HCEC 1CT (cell line): ENCODE measurements around the gene RNF125.
A peak's percentile ranks its signal among the peaks of the same experiment; 100 is the strongest.
"Not testable (repeated sequence)": the region's sequence is repeated elsewhere in the genome, so short reads cannot be mapped to it uniquely, and the experiment has no call there.

ENCODE experiments used
- DNase-seq: peaks from one replicate; pipeline ENCODE4 v3.0.0-alpha.2; 2017

The RNF125 gene

DNA sequence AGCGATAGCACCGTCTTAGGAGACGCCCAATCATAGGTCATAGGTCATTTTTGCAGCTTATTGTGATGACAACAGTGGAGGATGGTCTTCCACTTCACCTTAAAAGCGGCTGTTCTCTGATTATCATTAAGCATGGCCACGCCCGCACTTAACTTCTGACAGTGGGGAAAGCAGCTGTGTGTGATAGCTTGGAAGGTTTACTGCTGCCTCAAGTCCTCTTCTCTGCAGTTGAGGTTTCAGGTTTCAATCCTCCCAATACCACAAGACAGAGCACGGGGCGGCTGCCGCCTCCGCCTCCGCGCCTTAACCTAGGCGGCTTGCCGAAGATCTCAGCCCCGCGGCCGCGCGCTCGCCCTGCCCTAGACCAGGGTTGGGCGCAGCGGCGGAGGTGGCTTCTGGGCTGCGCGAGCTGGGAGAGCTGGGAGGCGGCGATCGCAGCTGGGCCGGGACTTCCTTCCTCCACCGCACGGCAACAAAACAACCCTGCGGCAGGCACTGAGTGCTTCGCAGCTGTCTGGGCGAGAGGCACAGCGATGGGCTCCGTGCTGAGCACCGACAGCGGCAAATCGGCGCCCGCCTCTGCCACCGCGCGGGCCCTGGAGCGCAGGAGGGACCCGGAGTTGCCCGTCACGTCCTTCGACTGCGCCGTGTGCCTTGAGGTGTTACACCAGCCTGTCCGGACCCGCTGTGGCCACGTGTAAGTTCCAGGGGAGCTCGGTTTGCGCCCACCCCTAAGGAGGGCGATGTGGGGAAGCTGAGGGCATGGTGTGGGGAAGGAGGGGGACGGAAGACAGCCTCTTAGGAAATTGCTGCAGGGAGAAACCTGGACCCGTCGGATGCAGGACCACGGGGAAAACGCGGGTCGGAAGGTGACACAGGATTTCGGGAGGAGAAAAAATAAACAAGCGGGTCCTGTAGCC is at the start of gene RNF125:
Gene RNF125, plus strand, starts transcription at position 495 of the 920 bp plus-strand sequence. Its CDS starts 39 bp downstream, at position 534.
- DNase-seq = peak; percentile 34

DNA sequence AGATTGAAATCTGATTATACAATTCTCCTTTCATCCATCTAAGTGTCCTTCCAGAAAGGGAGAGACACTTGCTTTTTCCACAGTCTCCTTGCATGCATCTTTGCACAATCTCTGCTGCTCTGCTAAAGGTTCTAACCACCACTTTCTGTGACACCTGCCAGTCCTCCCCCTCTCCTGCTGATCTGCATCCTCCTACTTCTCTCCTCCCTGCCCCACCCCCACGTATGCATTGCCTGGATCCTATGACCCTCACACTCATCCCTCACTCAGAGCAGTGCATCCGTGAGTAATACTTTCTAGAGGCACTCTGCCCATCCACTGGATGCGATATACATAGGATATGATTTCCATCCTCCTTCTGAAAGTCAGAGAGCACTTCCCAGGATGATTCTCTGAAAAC is 48.0 kb upstream of the RNF125 start:
- no peak for DNase-seq

GRCh38 chr18:31973929-31974546 is 44.6 kb upstream of the RNF125 start:
- no peak for DNase-seq

- no peak for DNase-seq
These were observed 42.4 kb upstream of the RNF125 start for GRCh38 chr18:31976242-31976641.

DNA sequence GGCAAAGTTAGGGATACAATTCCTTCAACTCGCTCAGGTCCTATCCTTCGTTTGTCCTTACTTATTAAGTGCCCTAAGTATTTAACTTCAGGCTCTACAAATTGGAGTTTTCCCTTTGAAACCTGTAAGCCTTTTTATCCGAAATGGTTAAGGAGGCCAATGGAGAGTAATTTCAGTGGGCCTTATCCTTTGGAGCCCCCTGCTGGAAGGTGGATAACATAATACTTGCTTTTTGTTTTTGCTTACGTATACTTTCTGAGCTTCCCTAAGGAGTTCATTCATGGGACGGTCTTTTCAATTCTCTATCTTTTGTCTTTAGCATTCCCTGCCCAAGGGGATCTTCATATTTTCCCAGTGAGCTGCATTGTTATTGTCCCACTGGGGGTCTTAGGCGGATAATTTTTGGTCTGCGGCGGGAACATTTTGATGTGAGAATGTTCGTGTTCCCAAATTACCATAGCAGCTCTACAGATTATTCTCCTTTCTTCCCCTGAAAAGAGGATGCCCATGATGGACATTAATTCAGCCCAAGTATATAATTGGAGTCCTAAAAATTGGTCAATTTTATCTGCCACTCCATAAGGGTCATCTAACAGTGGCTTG is 41.3 kb upstream of the RNF125 start:
- peak; percentile 8 for DNase-seq

GRCh38 chr18:31978616-31979015 is 40.0 kb upstream of the RNF125 start:
- no peak for DNase-seq

DNA sequence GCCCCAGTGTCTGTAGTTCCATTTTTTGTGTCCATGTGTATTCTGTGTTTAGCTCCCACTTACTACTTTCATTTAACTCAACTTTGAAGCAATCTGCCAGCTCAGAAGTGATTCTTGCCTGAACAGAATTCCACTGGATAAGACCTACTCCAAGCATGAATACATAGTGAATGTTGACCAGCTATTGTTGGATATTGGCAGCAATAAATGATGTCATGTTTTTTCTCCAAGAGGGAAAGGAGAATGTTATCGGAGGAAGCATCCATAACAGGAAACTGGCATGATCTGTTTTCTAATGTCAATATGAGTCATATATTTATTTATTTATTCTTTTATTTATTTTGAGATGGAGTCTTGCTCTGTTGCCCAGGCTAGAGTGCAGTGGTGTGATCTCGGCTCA is 38.9 kb upstream of the RNF125 start:
- DNase-seq = no peak

- no peak for DNase-seq
These were observed 37.8 kb upstream of the RNF125 start for GRCh38 chr18:31980863-31981262.

GRCh38 chr18:31983020-31983419 is 35.6 kb upstream of the RNF125 start:
- no peak for DNase-seq

DNA sequence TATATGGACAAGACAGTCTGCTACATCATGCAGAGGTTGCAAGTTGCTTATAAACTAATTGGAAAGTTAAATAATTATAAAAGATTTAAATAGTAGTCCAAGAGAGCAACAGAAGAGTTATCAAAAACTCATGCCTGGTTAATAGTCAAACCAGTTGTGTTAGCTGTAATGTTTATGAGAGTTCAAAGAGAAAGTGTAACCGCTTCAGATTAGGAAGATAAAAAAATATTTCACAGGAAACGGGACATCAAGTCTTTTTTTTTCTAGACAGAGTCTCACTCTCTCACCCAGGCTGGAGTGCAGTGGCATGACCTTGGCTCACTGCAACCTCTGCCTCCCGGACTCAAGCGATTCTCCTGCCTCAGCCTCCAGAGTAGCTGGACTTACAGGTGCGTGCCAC is 34.6 kb upstream of the RNF125 start:
- no peak for DNase-seq

DNA sequence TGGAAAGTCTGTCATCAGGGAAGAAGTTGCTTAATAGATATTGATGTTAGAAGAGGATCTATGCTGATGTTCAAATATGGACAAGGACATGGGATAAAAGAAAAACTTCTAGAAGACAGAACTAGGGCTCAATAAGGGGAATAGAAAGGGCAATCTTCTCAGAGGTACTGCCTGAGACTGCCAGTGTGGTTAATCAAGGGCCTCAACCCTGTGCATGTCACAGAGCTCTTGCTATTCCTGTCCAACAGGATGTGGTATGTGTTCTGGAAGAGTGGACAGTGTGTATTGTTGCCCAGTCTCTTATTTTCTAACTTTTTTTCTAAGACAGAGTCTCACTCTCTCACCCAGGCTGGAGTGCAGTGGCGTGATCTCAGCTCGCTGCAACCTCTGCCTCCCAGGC is 27.8 kb upstream of the RNF125 start:
- DNase-seq = no peak

GRCh38 chr18:31996007-31996406 is 22.6 kb upstream of the RNF125 start:
- DNase-seq = no peak

- no peak for DNase-seq
These were observed 19.7 kb upstream of the RNF125 start for GRCh38 chr18:31998880-31999412.

DNA sequence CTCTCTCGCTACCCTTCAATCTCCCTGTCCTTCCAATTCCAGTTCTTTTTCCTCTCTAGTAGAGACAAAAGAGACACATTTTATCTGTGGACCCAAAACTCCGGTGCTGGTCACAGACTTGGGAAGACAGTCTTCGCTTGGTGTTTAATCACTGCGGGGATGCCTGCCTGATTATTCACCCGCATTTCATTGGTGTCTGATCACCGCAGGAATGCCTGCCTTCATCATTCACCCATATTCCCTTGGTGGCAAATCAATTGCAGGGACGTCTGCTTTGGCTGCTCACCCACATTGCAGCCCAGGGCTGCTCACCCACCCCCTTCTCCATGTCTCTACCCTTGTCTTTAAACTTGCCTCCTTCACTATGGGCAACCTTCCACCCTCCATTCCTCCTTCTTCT is 17.5 kb upstream of the RNF125 start:
- not testable (repeated sequence) for DNase-seq

DNA sequence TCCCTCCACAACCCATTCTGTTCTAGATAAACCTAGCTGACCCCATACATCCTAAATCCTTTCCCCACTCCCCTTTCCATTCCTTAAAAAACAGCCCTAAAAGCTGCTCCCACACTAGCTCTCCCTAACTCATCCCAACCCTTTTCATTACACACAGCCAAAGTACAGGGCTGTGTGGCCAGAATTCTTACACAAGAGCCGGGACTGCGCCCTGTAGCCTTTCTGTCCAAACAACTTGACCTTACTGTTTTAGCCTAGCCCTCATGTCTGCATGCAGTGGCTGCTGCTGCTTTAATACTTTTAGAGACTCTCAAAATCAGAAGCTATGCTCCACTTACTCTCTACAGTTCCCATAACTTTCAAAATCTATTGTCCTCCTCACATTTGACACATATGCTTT is 14.8 kb upstream of the RNF125 start:
- not testable (repeated sequence) for DNase-seq

DNA sequence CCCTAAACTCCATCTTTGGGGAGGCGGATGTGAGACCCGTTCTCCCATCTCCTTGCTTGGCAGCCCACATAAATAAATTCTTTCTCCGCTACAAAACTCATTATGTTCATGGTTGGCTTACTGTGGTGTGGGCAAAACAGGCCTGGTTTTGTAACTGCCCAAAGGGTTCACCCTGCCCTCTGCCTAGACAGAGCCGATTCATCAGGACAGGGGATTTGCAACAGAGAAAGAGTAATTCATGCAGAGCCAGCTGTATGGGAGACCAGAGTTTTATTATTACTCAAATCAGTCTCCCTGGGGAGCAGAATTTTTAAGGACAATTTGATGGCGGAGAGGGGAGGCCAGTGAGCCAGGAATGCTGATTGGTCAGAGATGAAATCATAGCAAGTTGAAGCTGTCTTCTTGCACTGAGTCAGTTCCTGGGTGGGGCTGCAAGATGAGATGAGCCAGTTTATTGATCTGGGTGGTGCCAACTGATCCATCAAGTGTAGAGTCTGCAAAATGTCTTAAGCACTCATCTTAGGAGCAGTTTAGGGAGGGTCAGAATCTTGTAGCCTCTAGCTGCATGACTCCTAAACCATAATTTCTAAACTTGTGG is 8.4 kb upstream of the RNF125 start:
- no peak for DNase-seq

GRCh38 chr18:32011193-32011592 is 7.4 kb upstream of the RNF125 start:
- no peak for DNase-seq

- DNase-seq = no peak
These were observed 775 bp downstream of the RNF125 start for GRCh38 chr18:32019251-32019948.

DNA sequence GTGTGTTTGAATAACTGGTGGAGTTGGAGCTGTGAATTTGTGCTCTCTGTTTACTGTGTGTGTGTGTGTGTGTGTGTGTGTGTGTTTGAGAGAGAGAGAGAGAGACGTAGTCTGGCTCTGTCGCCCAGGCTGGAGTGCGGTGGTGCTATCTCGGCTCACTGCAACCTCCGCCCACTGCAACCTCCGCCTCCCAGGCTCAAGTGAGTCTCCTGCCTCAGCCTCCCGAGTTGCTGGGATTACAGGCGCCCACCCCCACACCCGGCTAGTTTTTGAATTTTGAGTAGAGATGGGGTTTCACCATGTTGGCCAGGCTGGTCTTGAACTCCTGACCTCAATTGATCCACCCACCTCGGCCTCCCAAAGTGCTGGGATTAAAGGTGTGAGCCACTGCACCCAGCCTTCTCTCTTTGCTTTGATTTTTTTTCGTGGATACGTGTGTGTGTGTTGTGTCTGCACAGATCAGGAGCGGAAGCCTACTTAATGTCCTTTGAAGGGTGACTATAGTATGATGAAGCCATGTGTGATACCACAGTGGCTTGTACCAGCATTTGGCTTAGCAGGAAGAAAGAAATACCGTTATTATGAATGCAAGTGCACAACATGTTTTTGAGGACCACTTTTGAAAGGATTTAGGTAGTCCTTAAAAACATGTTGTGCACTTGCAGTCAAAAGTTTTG is 1.5 kb downstream of the RNF125 start:
- DNase-seq = not testable (repeated sequence)

DNA sequence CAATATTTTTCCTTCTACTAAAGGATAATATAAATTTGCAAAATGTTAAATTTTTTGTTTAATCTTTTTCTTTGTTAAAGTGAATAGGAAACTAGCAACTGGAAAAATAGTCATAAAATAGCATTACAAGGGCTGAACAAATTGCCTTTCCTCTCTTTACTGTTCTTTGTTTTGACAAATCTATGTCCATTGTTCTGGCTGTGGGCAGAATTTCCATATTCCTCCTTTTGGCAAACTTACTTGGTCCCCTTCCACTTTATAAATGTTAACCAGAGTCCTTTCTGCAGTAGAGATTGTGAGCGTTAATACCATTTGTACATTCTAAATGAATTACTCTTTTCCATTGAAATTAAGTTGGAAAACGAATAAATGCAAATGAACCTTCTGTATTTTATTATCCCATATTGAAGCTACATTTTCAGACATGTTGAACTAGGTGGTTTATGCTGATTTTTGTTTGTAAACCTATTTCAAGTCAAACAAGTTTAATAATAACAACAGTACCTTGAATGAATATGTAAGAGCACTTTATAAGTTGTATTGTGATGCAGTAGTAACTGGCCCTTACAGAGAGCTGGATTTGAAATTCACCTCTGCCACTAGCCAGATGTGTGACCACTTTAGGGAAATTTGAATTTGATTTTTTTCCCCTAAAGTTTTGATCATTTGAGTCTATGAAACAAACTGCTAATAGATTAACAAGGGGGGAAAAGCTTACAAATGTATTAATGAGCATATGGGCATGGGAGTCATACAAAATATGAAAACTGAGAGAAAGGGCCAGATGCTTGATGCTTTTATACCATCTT is 3.3 kb downstream of the RNF125 start:
- DNase-seq = no peak

- DNase-seq = no peak
These were observed 7.1 kb downstream of the RNF125 start for GRCh38 chr18:32025744-32026143.
